GM19023 (cell line): ENCODE measurements around the gene DUSP1.

Experiments used
- ATAC-seq: cut with Tn5 transposase; IDR thresholded peaks from one replicate; pipeline ENCODE4 v1.9.1; 2021; ENCODE audit warnings: mild to moderate bottlenecking, moderate library complexity; ENCODE audit not compliant: unreplicated experiment

The DUSP1 gene

DNA sequence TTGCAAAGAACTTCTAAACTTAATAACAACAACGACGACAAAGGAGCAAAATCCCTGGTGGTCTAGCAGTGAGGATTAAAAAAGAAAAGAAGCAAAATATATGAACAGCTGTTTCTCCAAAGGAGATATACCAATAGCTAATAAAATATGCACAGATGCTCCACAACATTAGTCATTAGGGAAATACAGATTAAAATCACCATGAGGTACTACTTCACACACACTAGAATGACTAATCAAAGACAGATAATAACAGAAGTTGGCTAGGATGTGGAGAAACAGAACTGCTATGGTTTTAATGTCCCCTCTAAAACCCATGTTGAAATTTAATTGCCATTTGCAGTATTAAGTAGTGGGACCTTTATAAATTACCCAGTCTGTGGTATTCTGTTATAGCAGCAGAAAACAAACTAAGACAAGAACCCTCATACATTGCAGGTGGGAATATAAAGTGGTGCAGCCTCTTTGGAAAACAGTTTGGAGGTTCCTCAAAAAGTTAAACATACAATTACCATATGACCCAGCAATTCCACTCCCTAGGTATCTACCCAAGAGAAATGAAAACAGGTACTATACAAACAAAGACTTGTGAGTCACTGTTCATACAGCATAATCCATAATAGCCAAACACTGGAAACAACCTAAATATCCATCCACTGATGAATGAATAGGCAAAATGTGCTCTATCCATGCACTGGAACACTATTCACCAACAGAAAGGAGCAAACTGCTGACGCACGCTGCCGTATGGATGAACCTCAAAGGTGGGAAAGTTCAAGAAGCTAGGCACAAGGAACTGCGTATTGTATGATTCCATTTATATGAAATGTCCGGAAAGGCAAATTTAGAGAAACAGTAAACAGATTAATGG, 11.4 kb upstream of the DUSP1 start:
- no peak for ATAC-seq

- ATAC-seq: no peak
Measured at GRCh38 chr5:172779691-172780341, 8.8 kb upstream of the DUSP1 start.

DNA sequence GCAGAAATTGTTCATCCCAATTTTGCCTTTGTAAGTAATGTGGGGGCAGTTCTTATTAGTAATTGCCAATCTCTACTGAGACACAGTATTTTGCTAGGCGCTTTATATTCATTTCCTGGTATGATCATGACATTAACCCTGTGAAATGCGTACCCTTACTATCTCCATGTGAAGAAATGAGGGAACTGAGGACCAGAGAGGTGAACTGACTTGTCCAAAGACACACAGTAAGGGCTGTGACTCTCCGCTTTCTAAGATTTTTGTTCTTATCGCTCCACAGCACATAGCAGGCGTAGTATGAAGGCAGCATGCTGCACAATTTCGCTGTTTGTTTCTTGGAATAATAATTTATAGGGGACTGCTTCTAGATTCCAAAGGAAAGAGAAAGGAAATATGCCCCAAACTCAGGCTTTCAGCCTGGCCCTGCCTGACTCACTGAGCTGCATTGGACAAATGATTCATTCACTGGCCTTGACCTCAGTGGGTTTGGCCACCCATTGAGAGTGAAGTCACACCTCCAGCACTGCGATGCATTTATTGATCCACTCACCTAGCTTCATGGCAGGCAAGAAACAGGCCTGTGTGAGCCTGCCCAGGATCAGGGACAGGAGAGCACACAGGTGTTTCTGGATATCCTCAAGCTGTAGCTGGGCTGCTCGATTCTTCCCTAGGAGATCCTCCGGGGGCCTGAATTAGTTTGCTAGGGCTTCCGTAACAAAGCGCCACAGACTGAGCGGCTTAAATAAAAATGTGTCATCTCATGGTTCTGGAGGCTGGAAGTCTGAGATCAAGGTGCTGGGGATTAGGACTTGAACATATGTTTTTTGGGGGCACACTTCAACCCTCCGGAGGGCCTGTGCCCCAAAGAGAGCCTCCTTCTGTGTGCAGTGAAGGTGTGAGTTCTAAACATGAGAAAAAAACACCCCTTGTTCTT, 7.2 kb upstream of the DUSP1 start:
- ATAC-seq: peak; percentile 12

DNA sequence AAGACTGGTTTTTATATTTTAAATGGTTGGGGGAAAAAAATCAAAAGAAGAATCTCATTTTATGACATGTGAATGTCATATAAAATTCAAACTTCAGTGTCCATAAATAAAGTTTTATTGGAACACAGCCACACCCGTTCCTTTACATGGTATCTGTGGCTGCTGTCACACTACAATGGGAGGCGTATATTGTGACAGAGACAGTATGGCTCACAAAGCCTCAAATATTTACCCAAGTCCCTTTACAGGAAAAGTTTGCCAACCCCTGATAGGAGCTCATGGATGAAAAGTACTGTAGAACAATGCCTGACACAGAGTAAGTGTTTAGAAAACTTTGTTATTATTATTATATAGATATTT, 5.2 kb upstream of the DUSP1 start:
- ATAC-seq: no peak

DNA sequence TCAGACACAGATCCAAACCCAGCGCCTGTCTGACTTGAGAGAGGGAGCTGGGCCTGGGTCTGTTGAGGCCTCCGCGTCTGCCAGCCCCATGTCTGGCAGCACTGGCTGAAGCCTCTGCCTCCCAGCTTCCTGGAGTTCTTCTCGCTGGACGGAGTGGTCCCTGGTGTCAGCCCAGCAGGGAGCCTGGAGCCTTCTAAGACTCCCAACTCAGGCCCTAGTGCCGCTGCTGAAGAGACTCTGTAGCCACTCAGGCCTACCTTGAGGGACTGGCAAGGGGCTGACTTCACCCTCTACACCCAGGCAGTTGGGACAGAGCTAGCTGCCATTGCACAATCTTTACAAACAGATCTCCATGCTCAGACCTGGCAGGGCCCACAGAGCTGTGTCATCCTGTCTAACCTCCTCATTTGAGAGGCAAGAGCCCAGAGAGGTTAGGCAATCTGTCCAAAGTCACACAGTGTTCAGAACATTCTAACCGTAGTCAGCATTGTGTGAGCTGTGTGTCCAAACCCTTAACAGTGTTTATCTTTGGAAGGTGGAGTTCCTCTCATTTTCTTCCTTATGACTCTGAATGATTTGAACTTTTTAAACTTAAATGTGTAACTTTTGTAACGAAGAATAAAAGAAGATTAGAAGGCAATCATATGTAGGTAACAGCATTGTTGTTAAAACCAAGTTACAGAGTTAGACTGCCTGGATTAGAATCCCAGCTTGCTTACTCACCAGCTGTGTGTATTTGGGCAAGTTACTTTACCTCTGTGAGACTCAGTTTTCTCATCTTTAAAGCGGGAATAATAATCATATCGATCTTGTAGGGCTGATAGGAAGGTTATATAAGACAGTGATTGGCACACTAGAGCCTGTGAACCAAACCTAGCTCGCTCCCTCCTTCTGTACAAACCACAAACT, 4.6 kb upstream of the DUSP1 start:
- no peak for ATAC-seq

- no peak for ATAC-seq
Measured at GRCh38 chr5:172774561-172775315, 3.7 kb upstream of the DUSP1 start.

DNA sequence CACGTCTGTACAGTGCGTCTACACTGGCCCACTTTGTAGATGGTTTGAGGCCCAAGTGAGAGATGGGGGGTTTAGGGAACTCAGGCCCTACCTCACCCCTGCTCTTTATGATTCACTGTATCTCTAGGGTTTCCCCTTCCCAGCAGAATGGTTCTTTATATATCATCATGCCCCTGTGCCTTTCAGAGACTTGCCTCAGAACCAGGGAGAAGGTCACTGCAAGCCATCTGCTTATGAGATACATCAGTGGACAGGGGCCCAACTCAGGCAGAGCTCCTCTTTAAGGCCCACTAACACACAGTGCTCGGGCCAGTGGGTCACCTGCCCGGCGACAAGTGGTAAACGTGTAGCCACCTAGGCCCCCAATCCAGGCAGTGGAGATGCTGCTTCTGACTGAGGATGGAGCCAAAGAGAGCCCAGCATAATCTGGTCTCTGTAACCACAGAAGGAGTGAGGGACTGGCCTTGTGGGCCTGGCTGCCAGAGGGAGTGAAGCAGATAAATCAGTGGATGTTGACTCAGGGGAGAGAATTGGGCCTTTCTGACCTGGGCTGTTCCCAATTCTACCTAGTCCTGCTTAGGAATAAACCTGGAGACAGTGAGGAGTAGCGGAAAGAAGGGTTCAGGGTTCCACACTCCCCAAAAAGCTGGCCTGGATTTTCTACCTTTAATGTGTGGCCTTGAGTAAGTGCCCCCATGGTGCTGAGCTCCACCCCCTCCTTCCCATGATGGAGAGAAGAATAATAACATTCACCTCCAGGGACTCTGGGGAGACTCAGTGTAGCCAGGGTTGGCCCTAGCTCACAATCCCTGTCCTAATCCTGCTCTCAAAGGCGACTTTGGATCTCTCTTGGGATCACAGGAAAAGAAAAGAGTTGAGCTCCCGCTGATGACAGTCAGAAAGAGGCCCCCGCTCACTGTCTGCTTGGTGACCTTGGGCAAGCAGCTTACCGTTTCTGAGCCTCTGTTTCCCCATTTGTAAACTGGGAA, 2.8 kb upstream of the DUSP1 start:
- ATAC-seq: no peak

GRCh38 chr5:172772112-172772906, 1.3 kb upstream of the DUSP1 start:
- ATAC-seq: peak; percentile 19

GRCh38 chr5:172771439-172772111, 580 bp upstream of the DUSP1 start:
- no peak for ATAC-seq

DNA sequence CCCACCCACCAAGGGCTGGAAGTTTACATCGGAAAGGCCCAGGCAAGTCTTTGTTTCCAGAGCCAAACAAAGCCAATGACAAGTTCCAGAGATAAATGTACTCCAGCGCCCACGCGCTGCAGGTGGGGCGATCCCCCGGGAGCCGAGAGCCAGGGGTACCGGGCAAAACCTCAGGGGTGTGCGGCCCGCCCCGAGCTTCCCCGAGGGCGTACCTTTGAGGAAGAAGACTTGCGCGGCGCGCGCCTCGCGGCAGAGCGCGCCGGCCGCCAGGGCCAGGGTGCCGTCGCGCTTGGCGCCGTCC, 671 bp downstream of the DUSP1 start:
- no peak for ATAC-seq

- ATAC-seq: no peak
Measured at GRCh38 chr5:172769616-172770373, 1.2 kb downstream of the DUSP1 start.

DNA sequence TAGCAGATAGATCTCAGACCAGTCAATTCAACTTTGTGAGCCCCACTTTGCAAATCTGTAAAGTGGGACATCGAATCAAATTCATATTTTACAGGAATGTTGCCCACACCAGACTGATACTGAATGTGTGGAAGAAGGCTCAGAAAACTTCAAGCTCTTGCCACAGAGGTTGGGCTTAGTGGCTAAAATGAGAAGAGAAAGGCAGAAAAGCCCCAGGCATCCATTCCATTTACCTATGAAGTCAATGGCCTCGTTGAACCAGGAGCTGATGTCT, 1.7 kb downstream of the DUSP1 start:
- ATAC-seq: no peak

DNA sequence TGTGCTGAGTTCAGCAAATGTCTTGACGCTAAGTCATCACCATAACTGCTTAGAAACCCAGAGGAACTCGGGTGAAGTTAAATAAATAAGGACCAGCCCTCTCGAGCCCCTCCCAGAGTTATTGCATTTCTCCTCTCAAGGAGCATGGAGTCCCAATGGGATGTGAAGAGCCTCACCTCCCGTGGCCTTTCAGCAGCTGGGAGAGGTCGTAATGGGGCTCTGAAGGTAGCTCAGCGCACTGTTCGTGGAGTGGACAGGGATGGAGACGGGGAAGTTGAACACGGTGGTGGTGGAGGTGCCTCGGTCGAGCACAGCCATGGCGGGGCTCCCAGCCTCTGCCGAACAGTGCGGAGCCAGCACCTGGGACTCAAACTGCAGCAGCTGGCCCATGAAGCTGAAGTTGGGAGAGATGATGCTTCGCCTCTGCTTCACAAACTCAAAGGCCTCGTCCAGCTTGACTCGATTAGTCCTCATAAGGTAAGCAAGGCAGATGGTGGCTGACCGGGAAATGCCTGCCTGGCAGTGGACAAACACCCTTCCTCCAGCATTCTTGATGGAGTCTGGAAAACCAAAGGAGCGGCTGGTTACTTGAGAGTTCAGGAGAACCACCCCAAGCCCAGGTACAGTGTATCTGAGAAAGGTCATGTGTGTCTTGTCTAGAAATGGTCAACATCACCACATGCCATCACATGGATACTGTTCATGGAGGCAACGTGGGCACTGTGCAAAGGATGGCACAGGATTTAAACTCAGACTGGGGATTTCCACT, 2.2 kb downstream of the DUSP1 start:
- no peak for ATAC-seq

- ATAC-seq: no peak
Measured at GRCh38 chr5:172768098-172768572, 2.9 kb downstream of the DUSP1 start.

DNA sequence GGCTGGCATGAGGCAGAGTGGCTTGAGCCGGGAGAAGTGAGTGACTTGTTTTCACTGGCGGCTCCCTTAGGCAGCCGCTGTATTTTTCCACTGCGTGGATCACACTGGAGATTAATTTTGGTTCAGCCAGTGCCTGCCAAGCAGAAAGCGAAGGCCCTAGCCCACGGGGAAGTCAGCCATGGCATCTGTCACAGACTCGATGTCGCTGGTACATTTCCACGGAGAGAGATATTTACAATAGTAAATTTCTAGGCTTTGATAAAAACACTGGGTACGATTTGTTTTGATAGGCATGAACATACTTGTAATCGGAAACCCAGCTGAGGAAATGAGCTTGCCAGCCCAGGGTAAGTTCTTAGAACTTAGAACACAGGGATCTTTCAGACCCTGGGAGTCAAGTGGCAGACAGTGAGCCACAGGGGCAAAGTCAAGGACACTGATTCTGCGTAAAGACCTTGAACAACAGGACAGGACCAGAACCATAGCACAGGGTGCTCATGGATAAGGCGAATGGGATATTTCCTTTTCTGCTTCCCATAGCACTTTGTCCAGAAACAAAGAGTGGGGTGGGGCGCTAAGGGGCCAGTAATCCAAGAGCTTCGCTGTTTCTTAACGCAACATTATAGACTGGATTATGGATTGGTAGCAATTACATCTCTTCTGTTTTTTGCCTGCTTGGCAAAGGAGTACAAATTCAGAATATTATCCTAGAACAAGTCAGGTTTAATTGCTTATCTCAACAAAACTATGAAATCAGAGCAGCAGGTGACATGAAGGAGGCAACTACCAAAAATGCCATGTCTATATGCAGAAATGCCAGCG, 4.5 kb downstream of the DUSP1 start:
- no peak for ATAC-seq
